ENCODE results near the gene RNF157.
"Not testable (repeated sequence)": the region's sequence is repeated elsewhere in the genome, so short reads cannot be mapped to it uniquely, and the experiment has no call there.

RNF157 gene

GRCh38 chr17:76247304-76247703 is 7.0 kb upstream of the RNF157 start:
- no peak for DNase-seq (ENCODE audit: low read depth, low spot score)
- CTCF ChIA-PET, result interaction anchor here (1.1 to 4.4 kb wide), 4 partner anchors 32 to 125 kb away, joined by 3 to 22 read pairs (median 14); no protein-coding TSS in a partner anchor
- POLR2A ChIA-PET, result interaction anchor here (1.7 kb wide), 1 partner anchor 17 kb away, joined by 4 read pairs; the partner anchor contains the start of gene UBALD2
- H3K4me3 ChIP-seq (ENCODE audit: low read depth, low read length), result no peak overlapping the region
- TF ChIP-seq, protein P1, sequence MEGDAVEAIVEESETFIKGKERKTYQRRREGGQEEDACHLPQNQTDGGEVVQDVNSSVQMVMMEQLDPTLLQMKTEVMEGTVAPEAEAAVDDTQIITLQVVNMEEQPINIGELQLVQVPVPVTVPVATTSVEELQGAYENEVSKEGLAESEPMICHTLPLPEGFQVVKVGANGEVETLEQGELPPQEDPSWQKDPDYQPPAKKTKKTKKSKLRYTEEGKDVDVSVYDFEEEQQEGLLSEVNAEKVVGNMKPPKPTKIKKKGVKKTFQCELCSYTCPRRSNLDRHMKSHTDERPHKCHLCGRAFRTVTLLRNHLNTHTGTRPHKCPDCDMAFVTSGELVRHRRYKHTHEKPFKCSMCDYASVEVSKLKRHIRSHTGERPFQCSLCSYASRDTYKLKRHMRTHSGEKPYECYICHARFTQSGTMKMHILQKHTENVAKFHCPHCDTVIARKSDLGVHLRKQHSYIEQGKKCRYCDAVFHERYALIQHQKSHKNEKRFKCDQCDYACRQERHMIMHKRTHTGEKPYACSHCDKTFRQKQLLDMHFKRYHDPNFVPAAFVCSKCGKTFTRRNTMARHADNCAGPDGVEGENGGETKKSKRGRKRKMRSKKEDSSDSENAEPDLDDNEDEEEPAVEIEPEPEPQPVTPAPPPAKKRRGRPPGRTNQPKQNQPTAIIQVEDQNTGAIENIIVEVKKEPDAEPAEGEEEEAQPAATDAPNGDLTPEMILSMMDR (IDR thresholded peaks at IDR 0.05; ENCODE audit: insufficient read depth, low read length, missing control alignments), result no peak

DNA sequence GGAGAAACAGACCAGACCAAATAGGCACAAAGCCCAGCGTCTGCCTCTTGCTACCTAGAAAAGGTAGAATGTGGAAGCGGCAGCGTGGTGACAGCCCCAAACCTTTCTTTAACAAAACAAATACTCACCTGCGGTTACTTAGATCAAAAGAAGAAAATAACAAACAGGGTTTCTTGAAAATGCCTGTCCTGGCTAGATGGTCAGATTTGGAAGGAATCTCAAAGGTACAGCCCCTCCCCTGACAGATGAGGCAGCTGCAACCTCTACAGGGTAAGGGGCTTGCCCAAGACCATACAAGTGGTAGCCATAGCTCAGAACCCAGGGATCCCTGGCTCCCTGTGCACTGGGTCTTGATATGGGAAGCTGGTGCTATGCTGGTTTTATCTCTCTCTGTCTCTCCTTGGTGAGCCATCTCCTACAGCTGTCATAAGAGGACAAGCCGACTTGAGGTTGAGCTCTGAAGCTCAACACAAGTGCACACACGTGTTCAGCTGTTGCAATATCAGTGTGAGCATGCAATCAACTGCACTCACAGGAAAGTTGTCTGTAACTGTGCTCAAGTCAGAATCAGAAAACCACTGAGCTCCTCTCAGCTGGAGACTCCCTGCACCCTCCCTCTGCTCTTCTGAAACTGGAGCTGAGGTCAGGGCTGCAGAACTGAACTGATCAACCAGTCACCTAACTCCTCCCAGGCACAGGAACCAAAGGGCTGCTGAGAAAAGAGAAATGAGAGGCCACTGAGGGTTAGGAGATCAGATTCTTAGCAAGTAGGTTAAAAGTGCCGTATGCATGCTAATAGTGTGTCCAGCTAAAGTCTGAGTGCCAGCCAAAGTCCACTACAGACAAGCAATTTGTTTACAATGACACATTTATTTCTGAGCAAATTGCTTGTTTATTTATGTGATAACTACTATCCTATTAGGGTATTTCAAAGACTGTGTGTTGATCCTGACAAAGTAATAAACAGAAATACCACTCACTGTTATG is 6.1 kb upstream of the RNF157 start:
- POLR2A ChIA-PET, result interaction anchor here (1.7 kb wide), 1 partner anchor 18 kb away, joined by 4 read pairs; the partner anchor contains the start of gene UBALD2
- CTCF ChIA-PET, result interaction anchor here (1.1 to 4.4 kb wide), 6 partner anchors 9 to 125 kb away, joined by 3 to 22 read pairs (median 8); no protein-coding TSS in a partner anchor
- DNase-seq (ENCODE audit: low read depth, low spot score), result no peak
- TF ChIP-seq, protein P1 (IDR thresholded peaks at IDR 0.05; ENCODE audit: insufficient read depth, low read length, missing control alignments), result no peak
- no peak overlapping the region for H3K4me3 ChIP-seq (ENCODE audit: low read depth, low read length)

GRCh38 chr17:76244721-76245120 is 4.4 kb upstream of the RNF157 start:
- POLR2A ChIA-PET; H3K4me3 ChIP-seq (ENCODE audit: low read depth, low read length); DNase-seq (ENCODE audit: low read depth, low spot score): not testable (repeated sequence)
- CTCF ChIA-PET, result interaction anchor here (1.1 to 2.4 kb wide), 2 partner anchors 35 to 63 kb away, joined by 5 to 8 read pairs; no protein-coding TSS in a partner anchor

DNA sequence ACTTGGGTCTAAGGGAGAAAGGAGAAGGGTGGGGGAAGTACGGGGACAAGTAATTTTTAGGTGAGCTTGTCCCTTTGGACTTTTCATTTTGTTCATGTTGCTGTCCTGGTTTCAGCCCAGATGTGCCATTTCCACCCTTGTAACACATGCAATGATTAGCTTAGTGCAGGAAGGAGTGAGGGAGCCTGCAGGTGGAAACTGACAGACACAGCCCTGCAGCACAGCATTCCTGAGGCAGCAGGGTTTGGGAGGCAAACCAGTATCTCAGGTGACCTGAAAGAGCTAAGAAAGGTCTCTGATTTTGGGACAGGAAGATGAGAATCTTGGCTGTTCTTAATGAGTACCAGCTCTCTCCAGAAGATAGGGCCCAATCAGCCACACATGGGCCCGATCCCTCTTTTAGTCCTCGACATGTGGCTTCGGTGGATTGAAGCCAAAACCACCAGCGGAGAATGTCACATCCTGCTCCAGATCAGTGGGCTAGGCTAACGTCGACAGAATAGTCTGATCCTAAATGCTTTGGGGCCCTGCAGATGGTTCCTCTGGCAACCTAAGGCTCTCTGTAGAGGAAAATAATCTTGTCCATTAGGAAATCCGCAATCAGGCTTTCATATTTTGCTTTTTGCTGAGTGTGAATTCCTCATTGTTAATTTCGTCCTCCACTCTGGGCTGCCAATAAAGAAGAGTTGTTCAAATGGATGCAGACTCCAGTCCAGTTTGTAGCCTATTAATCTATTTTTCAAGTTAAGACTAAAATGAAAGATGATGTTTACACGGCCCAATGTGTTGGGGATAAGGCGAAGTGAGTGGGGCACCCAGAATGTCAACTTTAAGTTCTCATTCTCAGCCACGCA is 3.8 kb upstream of the RNF157 start:
- CTCF ChIA-PET, result interaction anchor here (0.8 to 2.4 kb wide), 10 partner anchors 8 to 230 kb away, joined by 3 to 8 read pairs (median 3); no protein-coding TSS in a partner anchor

DNA sequence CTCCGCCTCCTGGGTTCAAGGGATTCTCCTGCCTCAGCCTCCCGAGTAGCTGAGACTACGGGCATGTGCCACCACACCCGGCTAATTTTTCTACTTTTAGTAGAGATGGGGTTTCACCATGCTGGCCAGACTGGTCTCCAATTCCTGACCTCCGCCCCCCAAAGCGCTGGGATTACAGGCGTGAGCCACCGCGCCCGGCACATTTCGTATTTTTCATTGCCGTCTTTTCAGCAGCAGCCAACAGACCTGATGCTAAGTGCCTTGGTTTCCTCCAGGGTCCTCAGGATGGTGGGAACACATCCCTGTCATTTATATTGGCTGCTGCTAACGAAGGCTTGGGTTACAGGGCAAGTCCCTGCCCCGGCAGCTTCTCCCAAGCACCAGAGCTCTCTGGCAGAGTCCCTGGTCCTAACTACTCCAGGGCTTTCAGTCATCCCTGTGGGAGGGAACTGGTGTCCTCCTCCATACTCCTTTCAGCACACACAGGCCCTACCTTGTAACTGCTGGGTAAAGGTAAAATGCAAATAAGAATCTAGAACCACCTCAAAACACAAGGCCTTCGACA is 1.5 kb upstream of the RNF157 start:
- TF ChIP-seq, protein P1 (IDR thresholded peaks at IDR 0.05; ENCODE audit: insufficient read depth, low read length, missing control alignments), result no peak
- POLR2A ChIA-PET, result interaction anchor here (1.4 kb wide), 1 partner anchor 23 kb away, joined by 5 read pairs; the partner anchor contains the start of gene UBALD2
- no peak for DNase-seq (ENCODE audit: low read depth, low spot score)
- CTCF ChIA-PET, result interaction anchor here (1.0 to 1.4 kb wide), 2 partner anchors 38 to 120 kb away, joined by 3 to 6 read pairs; no protein-coding TSS in a partner anchor
- H3K4me3 ChIP-seq (ENCODE audit: low read depth, low read length), result no peak overlapping the region

More for the DNA sequence above, 3.8 kb upstream of the RNF157 start:
- TF ChIP-seq, protein P1 (IDR thresholded peaks at IDR 0.05; ENCODE audit: insufficient read depth, low read length, missing control alignments), result no peak
- POLR2A ChIA-PET, result no interaction called here
- H3K4me3 ChIP-seq (ENCODE audit: low read depth, low read length), result no peak overlapping the region
- DNase-seq (ENCODE audit: low read depth, low spot score), result no peak

DNA sequence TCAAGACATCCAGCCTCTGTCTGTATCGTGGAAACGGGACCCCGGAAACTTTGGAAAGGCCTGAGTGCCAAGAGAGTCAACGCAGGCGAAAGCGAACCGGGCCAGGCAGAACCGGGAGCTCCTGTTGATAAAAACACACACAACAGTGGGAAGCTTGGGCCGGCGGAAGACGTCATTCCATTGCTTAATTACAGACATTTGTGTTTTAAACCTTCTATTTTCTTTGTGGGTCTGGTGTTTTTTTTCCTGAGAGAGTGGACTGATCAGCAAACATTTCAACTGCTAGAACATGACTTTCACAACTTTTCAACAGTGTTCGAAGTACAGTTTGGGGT is 878 bp upstream of the RNF157 start:
- H3K4me3 ChIP-seq (ENCODE audit: low read depth, low read length), result peak overlapping the region; percentile 61
- POLR2A ChIA-PET, result interaction anchor here (1.4 kb wide), 1 partner anchor 24 kb away, joined by 5 read pairs; the partner anchor contains the start of gene UBALD2
- CTCF ChIA-PET, result interaction anchor here (1.0 to 1.4 kb wide), 2 partner anchors 39 to 120 kb away, joined by 3 to 6 read pairs; no protein-coding TSS in a partner anchor
- no peak for DNase-seq (ENCODE audit: low read depth, low spot score)
- TF ChIP-seq, protein P1 (IDR thresholded peaks at IDR 0.05; ENCODE audit: insufficient read depth, low read length, missing control alignments), result no peak
